ENCODE data around the gene MRPL55. TPM values are rescaled to one million over a fixed set of nuclear protein-coding genes. Genes with fewer than 3 reads are reported as not detected.

Gene MRPL55
- polyA plus RNA-seq, 1 donor from 2014 or later, result 168 TPM

GRCh38 chr1:228120857-228121489 is 11.9 kb upstream of the MRPL55 start (continued):
- TF ChIP-seq CTCF (IDR thresholded peaks at IDR 0.05; ENCODE audit: poor library complexity, severe bottlenecking) (no peak), RAD21 (conservative IDR thresholded peaks at IDR 0.05) (no peak)

GRCh38 chr1:228120351-228120750 is 11.3 kb upstream of the MRPL55 start:
- no peak overlapping the region for H3K4me3 ChIP-seq (ENCODE audit: low read length)
- H3K9me3 ChIP-seq (ENCODE audit: low read length), result no peaks in the 10 kb centered on the region
- no peak overlapping the region for H3K4me2 ChIP-seq (ENCODE audit: low read length)
- H3K36me3 ChIP-seq (ENCODE audit: insufficient read depth, low read length), result no peaks in the 10 kb centered on the region
- H3K9ac ChIP-seq (ENCODE audit: low read length), result no peak overlapping the region
- no peak overlapping the region for H3K27ac ChIP-seq (ENCODE audit: low read length)
- no peak overlapping the region for H2AFZ ChIP-seq (ENCODE audit: low read depth, low read length)
- TF ChIP-seq POLR2AphosphoS5 (IDR thresholded peaks at IDR 0.05) (no peak), SMC3 (conservative IDR thresholded peaks at IDR 0.05; ENCODE audit: poor library complexity) (no peak), EP300 (conservative IDR thresholded peaks at IDR 0.05; ENCODE audit: poor library complexity, severe bottlenecking) (no peak)
- no peaks in the 10 kb centered on the region for H3K79me2 ChIP-seq (replicated peaks; ENCODE audit: insufficient read depth, low read length)
- no peaks in the 10 kb centered on the region for H3K9me2 ChIP-seq (ENCODE audit: insufficient read depth, low read length)
- H3K27me3 ChIP-seq (ENCODE audit: insufficient read depth, low read depth, low read length), result no peaks in the 10 kb centered on the region
- no peaks in the 10 kb centered on the region for H3F3A ChIP-seq (ENCODE audit: insufficient read depth, low read length, poor library complexity, severe bottlenecking)
- H4K20me1 ChIP-seq (ENCODE audit: insufficient read depth), result no peaks in the 10 kb centered on the region

GRCh38 chr1:228118040-228118439 is 8.9 kb upstream of the MRPL55 start:
- no peaks in the 10 kb centered on the region for H3K79me2 ChIP-seq (replicated peaks; ENCODE audit: insufficient read depth, low read length)
- H3K4me2 ChIP-seq (ENCODE audit: low read length), result no peak overlapping the region
- no peaks in the 10 kb centered on the region for H3K9me3 ChIP-seq (ENCODE audit: low read length)
- no peak overlapping the region for H2AFZ ChIP-seq (ENCODE audit: low read depth, low read length)
- TF ChIP-seq CTCF (IDR thresholded peaks at IDR 0.05; ENCODE audit: poor library complexity, severe bottlenecking) (no peak), EP300 (conservative IDR thresholded peaks at IDR 0.05; ENCODE audit: poor library complexity, severe bottlenecking) (no peak), RAD21 (conservative IDR thresholded peaks at IDR 0.05) (no peak), POLR2AphosphoS5 (IDR thresholded peaks at IDR 0.05) (no peak), TAF1 (IDR thresholded peaks at IDR 0.05; ENCODE audit: low read depth) (no peak), SMC3 (conservative IDR thresholded peaks at IDR 0.05; ENCODE audit: poor library complexity) (no peak), MXI1 (conservative IDR thresholded peaks at IDR 0.05; ENCODE audit: poor library complexity, severe bottlenecking) (no peak), EZH2 (IDR thresholded peaks at IDR 0.05; ENCODE audit: borderline replicate concordance, insufficient read depth, low read length, poor library complexity, severe bottlenecking) (no peak), REST (IDR thresholded peaks at IDR 0.05; ENCODE audit: borderline replicate concordance) (no peak)
- H3K27me3 ChIP-seq (ENCODE audit: insufficient read depth, low read depth, low read length), result no peaks in the 10 kb centered on the region
- H3K9me2 ChIP-seq (ENCODE audit: insufficient read depth, low read length), result no peaks in the 10 kb centered on the region
- H3F3A ChIP-seq (ENCODE audit: insufficient read depth, low read length, poor library complexity, severe bottlenecking), result no peaks in the 10 kb centered on the region
- no peak overlapping the region for H3K4me3 ChIP-seq (ENCODE audit: low read length)
- H3K9ac ChIP-seq (ENCODE audit: low read length), result no peak overlapping the region
- H3K27ac ChIP-seq (ENCODE audit: low read length), result no peak overlapping the region
- H4K20me1 ChIP-seq (ENCODE audit: insufficient read depth), result no peaks in the 10 kb centered on the region
- no peaks in the 10 kb centered on the region for H3K36me3 ChIP-seq (ENCODE audit: insufficient read depth, low read length)
